Measurements from ENCODE around the gene GGT5. TPM values are rescaled to one million over a fixed set of nuclear protein-coding genes. Genes with fewer than 3 reads are reported as not detected.
"Not testable (repeated sequence)": the region's sequence is repeated elsewhere in the genome, so short reads cannot be mapped to it uniquely, and the experiment has no call there.

Gene GGT5
- total RNA-seq, 1 donor from 2014 or later: 2.6 TPM

- no peak for DNase-seq
These were observed 42.9 kb downstream of the GGT5 start for GRCh38 chr22:24201681-24202614.

GRCh38 chr22:24200619-24201212, 44.2 kb downstream of the GGT5 start:
- DNase-seq: no peak

- no peak for DNase-seq
These were observed 46.2 kb downstream of the GGT5 start for GRCh38 chr22:24198682-24199052.

GRCh38 chr22:24191893-24192292, 53.0 kb downstream of the GGT5 start:
- no peak for DNase-seq

- DNase-seq: no peak
These were observed 53.5 kb downstream of the GGT5 start for GRCh38 chr22:24191381-24191841.

- no peak for DNase-seq
These were observed 54.2 kb downstream of the GGT5 start for GRCh38 chr22:24190596-24191208.

GRCh38 chr22:24190159-24190540, 54.7 kb downstream of the GGT5 start:
- DNase-seq: no peak

GRCh38 chr22:24189249-24190158, 55.4 kb downstream of the GGT5 start:
- no peak for DNase-seq

GRCh38 chr22:24188705-24189248, 56.1 kb downstream of the GGT5 start:
- no peak for DNase-seq

- no peak for DNase-seq
These were observed 56.9 kb downstream of the GGT5 start for GRCh38 chr22:24187731-24188644.

GRCh38 chr22:24186892-24187670, 57.8 kb downstream of the GGT5 start:
- DNase-seq: no peak

- no peak for DNase-seq
These were observed 58.5 kb downstream of the GGT5 start for GRCh38 chr22:24186352-24186740.

- no peak for DNase-seq
These were observed 59.2 kb downstream of the GGT5 start for GRCh38 chr22:24185501-24186351.

GRCh38 chr22:24185001-24185500, 59.8 kb downstream of the GGT5 start:
- DNase-seq: no peak

GRCh38 chr22:24184057-24184798, 60.7 kb downstream of the GGT5 start:
- DNase-seq: no peak

- DNase-seq: no peak
These were observed 61.4 kb downstream of the GGT5 start for GRCh38 chr22:24183321-24184031.

GRCh38 chr22:24182900-24183246, 62.0 kb downstream of the GGT5 start:
- DNase-seq: not testable (repeated sequence)

All from skin of body (tissue), 2 donors.